HS-5 (cell line): ENCODE results near the gene HERC6.
"Not testable (repeated sequence)": the region's sequence is repeated elsewhere in the genome, so short reads cannot be mapped to it uniquely, and the experiment has no call there.

Experiments used
- DNase-seq: peaks from one replicate; pipeline ENCODE4 v3.0.0-alpha.2; 2012; ENCODE audit warnings: low read depth

HERC6 gene

GRCh38 chr4:88391703-88392102 lies 13.1 kb downstream of the HERC6 start:
- no peak for DNase-seq

GRCh38 chr4:88396681-88397080 lies 18.0 kb downstream of the HERC6 start:
- DNase-seq = no peak

GRCh38 chr4:88398381-88398780 lies 19.7 kb downstream of the HERC6 start:
- DNase-seq = no peak

GRCh38 chr4:88409206-88409605 lies 30.6 kb downstream of the HERC6 start:
- no peak for DNase-seq

- DNase-seq = no peak
Observed at GRCh38 chr4:88409789-88410188, 31.1 kb downstream of the HERC6 start.

GRCh38 chr4:88411491-88412096 lies 32.9 kb downstream of the HERC6 start:
- DNase-seq = no peak

- DNase-seq = no peak
Observed at GRCh38 chr4:88413801-88414200, 35.1 kb downstream of the HERC6 start.

- DNase-seq = no peak
Observed at GRCh38 chr4:88414755-88415154, 36.1 kb downstream of the HERC6 start.

GRCh38 chr4:88415982-88416381 lies 37.3 kb downstream of the HERC6 start:
- no peak for DNase-seq

GRCh38 chr4:88418411-88418810 lies 39.8 kb downstream of the HERC6 start:
- no peak for DNase-seq

- no peak for DNase-seq
Observed at GRCh38 chr4:88419874-88420273, 41.2 kb downstream of the HERC6 start.

GRCh38 chr4:88420844-88421243 lies 42.2 kb downstream of the HERC6 start:
- DNase-seq = no peak

- no peak for DNase-seq
Observed at GRCh38 chr4:88422403-88422802, 43.8 kb downstream of the HERC6 start.

- DNase-seq = no peak
Observed at GRCh38 chr4:88429401-88429800, 50.7 kb downstream of the HERC6 start.

GRCh38 chr4:88435987-88436693 lies 57.5 kb downstream of the HERC6 start:
- DNase-seq = no peak

GRCh38 chr4:88437873-88438272 lies 59.2 kb downstream of the HERC6 start:
- DNase-seq = not testable (repeated sequence)

GRCh38 chr4:88439161-88439760 lies 60.6 kb downstream of the HERC6 start:
- DNase-seq = no peak

- no peak for DNase-seq
Observed at GRCh38 chr4:88440146-88440545, 61.5 kb downstream of the HERC6 start.

- DNase-seq = no peak
Observed at GRCh38 chr4:88441696-88442095, 63.0 kb downstream of the HERC6 start.

GRCh38 chr4:88442689-88443191 lies 64.1 kb downstream of the HERC6 start:
- no peak for DNase-seq

GRCh38 chr4:88443486-88443885 lies 64.8 kb downstream of the HERC6 start:
- no peak for DNase-seq

GRCh38 chr4:88445252-88445651 lies 66.6 kb downstream of the HERC6 start:
- DNase-seq = no peak

- no peak for DNase-seq
Observed at GRCh38 chr4:88446124-88446523, 67.5 kb downstream of the HERC6 start.
